8988T (cell line): Measurements from ENCODE around the gene FAP.

Experiments
- DNase-seq: peaks from one replicate; pipeline ENCODE4 v3.0.0; 2011

Gene FAP

DNA sequence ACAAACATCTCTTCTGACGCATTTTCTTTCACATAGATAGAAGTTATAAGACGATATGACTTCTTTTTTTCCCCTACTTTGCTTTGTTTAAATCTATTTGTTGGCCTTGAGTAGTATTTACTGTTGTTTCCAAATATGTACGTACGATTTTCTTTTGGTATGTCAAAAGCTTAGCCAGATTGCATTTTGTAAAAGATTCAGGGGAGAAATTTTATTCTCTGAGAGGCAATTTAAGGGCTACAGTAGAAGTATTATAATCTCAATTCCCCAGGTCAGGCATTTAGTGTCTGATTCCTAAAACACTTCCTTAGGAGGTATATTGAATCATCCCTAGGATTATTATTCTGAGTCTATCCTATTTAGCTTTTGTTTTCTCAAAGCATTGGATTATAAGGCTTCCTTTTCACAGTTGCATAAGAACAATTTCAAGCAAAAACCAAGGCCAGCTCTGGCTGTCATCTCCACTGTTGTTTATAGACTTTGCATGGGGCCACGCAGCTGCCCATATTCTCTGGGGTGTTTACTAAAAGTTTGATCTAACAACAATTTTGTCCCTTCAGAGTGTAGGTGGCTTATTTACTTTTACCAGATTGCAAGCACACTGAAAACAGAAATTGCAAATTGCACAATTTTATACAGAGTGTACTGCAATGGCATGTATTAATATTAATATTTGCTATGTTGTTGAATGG lies 57.6 kb downstream of the FAP start:
- no peak for DNase-seq

DNA sequence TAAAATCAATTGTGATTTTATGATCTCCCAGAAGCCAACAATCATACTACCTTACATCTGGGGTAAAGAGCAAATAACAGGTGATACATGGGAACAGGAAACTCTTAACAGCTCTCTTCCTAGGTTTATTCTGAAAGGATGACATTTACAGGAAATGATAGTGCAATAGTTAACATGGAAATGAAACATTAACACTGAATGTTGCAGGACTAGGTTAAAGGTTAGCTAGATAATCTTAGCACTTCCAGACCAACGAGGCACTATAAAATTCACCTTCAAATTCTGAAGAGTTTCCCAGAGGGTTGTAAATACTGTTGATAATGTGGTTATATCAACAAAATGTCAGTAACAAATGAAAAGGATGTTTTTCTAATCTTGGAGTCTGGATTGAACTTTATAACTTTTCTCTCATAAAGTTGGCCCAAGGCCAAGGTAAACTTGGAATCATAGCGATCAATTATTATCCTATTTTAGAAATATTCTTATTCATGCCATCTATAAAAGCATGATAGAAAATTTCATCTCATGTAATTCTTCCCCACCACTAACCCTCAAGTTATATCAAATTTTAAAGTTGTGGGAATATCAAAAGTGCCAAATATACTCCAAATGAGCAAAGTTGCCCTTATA lies 58.3 kb downstream of the FAP start:
- no peak for DNase-seq

GRCh38 chr2:162184359-162184758 lies 58.9 kb downstream of the FAP start:
- no peak for DNase-seq

DNA sequence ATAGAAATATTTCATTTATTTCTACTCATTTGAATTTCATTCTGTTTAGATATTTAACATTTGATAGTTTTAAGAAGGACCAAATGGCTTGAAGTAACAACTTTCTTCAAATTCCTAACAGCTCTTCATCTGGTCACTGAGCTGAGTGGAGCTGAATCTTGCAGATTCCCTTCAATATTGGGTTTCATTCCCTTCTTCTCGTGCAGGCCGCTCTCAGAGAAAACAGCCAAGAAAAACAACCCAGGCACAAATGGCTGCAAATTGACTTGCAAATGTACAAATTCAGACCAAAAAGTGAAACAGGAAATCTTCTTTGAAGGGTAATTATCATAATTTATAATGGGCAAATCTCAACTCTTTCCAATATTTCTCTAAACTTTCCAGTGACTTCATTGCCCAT lies 60.9 kb downstream of the FAP start:
- DNase-seq: no peak

DNA sequence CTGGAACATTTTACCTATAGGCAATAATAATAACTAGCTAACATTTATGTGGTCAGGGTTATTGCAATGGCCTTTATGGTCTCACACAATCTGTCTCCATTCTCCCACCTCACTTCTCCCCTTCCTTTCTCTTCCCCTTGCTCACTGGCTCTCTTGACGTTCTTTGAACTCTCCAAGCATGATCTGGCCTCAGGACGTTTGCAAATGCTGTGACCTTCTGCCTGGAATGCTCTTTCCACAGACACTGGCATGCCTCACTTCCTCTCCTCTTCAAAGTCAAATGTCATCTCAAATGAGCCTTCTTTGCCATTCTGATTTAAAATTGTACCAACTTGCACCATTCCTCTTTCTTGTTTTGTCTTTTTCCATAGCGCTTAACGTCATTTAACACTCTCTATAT lies 65.9 kb downstream of the FAP start:
- DNase-seq: no peak

DNA sequence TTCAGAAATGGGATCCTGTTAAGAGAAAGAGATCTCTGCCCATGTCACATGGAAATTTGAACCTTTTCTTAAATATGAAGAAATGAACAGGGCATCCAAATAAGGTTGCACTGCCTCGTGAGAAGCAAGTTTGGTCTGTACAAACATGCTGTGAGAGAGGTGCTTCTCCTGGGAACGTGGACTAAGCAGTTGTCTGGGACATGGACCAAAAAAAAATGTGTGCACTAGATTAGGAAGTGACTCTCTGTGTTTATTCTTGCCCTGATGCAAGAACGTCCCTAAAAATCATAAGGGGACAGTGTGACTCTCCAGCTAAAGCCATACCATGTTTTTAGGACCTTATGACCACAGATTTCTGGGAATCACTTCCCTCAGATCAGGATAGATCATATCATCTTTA lies 67.5 kb downstream of the FAP start:
- no peak for DNase-seq

DNA sequence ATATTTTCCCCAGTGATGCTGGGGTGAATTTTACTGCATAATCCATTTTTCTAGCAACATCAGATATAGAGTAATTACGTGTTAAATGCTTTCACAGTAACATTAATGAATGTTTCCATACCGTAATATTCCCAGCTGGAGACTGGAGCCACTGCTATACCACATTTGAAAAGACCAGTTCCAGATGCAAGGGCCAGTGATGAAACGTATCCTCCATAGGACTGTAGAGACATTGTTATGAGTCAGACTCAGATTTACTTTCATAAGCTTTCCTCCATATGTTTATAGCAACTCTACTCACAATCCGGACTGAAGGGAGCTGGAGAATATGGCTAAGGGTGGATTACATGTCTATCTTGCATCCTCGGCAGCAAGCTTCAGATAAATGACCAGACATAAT lies 68.5 kb downstream of the FAP start:
- no peak for DNase-seq

GRCh38 chr2:162172802-162173370 lies 70.4 kb downstream of the FAP start:
- no peak for DNase-seq

DNA sequence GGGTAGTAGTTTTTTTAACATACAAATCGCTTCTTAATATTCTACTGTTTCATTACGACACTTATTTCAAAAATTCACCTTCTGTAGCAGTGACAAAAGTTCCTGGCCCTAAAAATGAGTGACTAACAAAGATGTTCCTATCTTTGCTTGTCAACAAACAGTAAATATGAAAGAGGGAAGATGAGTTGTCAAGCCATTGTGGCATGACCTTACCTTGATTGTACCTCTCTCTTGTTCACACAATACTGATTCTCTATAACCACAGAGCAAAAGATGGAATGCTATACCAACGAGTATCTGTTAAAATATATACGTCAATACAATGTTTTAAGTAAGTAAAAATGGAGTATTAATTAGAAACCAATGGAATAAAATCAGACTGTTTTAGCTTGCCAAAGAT lies 76.5 kb downstream of the FAP start:
- no peak for DNase-seq

DNA sequence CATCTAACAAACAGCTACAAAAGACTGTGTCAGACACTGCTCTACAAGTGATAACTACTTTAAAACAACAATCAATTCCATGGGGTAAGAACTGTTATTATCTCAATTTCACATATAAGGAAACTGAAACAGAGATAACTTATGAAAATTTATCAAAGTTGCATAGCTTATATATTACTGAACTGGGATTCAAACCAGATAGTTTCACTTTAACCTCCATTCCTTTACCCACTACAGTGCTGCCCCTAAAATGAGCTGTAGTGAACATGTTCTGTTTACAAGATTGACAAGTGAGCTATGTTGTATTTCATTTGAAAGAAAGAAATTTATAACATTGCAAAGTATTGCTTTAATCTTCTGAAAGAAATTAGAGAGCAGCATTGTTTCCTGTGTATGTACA lies 77.1 kb downstream of the FAP start:
- DNase-seq: no peak

DNA sequence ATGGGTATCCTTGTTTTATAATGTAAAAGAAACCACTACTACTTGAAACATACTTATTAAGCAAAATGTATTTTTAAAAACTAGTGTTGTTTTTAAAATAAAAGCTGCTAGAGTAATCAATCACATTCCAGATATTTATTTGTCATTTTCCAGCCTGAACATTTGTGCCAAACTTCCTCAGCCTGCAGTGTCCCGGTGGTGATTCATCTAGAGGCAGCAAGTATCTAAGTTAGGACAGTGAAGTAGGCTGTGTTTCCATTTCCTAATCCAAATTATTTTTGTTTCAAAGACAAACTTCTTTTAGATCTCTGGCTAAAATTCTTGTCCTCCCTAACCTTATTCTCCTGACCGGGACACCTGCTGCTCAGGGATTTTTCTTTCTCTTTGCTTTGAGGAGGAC lies 78.4 kb downstream of the FAP start:
- DNase-seq: no peak

DNA sequence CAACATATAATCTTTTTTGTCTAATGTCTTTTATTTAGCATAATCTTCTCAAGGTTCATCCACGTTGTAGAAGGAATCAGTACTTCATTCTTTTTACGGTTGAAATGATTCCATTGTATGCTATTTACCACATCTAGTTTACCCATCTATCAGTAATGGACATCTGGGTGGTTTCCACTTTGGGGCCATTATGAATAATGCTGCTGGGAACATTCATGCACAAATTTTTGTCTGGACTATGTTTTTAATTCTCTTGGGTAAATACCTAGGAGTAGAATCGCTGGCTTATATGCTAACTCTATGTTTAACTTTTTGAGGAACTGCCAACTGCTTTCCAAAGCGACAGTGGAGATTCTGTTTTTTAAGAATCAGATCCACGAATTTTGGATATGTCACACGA lies 83.8 kb downstream of the FAP start:
- DNase-seq: no peak

GRCh38 chr2:162156149-162156548 lies 87.1 kb downstream of the FAP start:
- DNase-seq: no peak

DNA sequence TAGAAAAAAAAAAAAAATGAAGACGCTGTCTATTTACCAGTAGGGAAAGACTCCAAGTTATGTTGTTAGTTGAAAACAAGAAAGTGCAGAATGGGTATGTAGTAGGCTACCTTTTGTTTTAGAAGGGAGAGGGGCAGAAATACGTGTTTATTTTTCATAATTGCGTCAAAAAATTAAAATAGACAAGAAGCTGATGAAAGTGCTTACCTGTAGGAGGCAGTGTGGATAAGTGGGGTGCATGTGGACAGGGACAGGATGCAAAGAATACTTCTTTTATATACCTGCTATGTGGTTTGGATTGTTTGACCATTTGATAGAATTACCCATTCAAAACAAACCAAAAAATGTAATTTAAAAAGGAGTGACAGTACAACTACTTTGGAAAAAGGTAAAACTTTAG lies 88.2 kb downstream of the FAP start:
- DNase-seq: no peak

DNA sequence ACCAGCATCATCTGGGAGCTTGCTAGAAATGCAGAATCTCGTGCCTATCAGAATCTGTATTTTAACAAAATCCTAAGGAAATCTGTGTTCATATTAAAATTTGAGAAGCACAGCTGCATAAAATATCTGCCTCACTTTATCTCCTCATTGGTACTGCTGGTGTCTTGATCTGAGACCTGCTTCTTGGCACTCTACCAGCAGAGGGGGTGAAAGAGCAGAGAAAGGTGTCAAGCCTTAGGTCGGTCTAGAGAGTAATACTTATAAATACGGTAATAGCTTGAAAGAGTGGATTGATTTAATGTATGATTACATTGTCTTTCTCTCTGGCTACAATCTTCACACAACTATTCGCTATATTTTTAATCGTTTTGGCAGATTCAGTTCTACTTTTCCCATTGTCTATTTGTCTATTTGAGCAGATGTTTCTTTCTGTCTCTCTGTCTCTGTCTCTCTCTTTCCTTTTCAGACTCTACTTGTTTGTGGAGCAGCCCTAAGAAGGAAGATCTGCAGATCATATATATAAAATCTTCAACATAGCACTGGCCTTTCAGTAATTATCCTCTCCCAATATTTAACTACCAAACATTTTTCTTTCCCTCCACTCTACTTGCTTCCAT lies 89.5 kb downstream of the FAP start:
- DNase-seq: no peak

DNA sequence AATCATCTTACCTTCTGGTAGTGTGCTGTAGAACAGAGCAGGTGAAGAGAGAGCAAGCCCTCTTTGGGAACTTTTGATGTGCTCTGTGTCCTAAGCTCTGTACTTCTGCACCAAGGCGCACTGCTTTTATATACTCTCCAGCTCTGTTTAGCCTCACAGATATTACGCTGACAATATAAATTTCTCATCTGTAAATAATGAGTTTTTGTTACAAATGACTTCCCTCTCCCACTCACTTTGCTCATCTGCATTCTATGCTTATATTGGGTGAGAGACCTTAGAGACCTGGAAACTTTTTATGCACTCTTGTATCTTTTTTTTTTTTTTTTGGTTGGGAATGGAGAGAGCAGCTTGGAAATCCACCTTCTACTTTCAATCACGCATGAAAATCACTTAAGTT lies 91.1 kb downstream of the FAP start, which contains the start of gene GCG:
Gene GCG (minus strand): TSS at position 101 of the 400 bp plus-strand sequence. CDS start 3,069 bp downstream, outside the sequence.
- DNase-seq: no peak

DNA sequence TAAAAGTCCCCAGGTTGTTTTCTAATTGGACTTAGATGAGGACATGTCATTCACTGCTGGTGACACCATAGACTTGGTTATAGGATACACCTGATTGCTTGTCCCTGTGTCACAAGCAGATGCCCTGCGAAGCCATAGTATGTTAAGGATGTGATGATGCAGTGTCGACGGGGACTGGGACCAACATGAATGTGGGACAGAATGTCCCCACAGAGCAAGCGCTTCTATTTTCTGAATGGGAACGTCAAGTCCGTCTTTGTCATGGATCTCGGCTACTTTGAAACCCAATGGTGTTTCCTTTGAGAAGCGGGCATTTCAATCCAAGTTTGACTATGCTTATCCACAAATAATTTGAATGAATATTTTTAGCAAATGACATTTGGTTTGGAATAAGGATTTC lies 93.3 kb downstream of the FAP start:
- DNase-seq: no peak

DNA sequence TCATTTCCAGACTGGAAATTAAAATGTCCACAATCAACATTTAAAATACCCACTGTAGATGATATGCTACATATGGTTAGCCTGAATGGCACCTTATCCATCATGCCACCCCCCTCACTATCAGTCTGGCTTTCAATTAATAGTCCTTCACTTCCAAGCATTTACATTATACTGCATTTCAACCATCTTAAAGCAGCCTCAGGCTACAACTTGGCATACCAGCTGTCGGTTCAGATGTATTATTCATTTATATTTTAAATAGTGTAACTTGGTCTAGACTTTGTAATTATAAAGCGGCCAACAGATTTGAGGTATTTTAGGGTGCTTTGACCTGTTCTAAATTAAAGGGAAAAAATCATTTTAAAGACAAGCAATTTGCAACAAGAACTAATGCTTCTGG lies 93.8 kb downstream of the FAP start:
- no peak for DNase-seq

- no peak for DNase-seq
Observed at GRCh38 chr2:162148956-162149355, 94.3 kb downstream of the FAP start.

GRCh38 chr2:162143969-162144368 lies 99.3 kb downstream of the FAP start:
- no peak for DNase-seq

- no peak for DNase-seq
Observed at GRCh38 chr2:162138310-162138709, 104.9 kb downstream of the FAP start.

- DNase-seq: no peak
Observed at GRCh38 chr2:162127422-162127821, 115.8 kb downstream of the FAP start.

GRCh38 chr2:162126527-162126926 lies 116.7 kb downstream of the FAP start:
- DNase-seq: no peak

DNA sequence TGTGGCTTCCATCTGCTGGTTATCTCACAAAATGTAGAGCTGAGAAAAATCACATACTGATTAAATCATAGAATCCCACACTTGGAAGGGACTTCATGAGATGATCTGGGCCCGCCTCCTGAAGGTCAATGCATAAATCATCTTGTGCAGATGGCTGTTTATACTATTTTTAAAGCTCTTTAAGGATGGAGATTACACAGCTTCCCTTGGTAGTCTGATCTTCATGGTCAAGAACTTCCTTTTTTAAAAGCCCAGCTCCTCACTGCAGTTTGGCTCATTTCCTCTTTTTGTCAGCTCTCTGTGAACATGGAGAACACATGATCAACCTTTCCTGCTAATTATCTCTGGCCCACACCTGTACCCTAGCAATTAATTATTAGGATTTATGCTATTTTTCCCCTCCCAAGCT lies 117.1 kb downstream of the FAP start:
- no peak for DNase-seq
